ENCODE results near the gene CC2D1A. TPM values are rescaled to one million over a fixed set of nuclear protein-coding genes. Genes with fewer than 3 reads are reported as not detected.

CC2D1A gene
- total RNA-seq, 2 experiments from 2014 or later = 16.4 to 16.9 TPM

DNA sequence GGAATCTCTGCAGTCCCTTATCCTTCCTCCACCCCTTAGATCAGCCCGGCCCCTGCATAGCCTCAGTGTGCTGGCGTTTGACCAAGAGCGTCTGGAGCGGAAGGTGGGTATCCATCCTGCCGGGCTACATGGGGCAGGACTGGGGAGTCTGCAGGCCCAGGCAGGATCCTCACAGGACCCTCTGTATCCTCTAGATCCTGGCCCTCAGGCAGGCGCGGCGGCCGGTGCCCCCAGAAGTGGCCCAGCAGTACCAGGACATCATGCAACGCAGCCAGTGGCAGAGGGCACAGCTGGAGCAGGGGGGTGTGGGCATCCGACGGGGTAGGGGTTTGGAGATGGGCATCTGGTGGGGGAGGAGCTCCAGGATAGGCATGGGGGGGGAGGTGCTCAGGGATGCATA, 23.3 kb downstream of the CC2D1A start:
- H3K4me1 ChIP-seq (ENCODE audit: insufficient read depth, low read length) = peaks cover 9% of the 10 kb centered on the region
- peaks cover 25% of the 10 kb centered on the region for H3K36me3 ChIP-seq (ENCODE audit: insufficient read depth, low read length)
- H3K36me3 Mint-ChIP-seq (ENCODE audit: low read depth) = peaks cover 28% of the 10 kb centered on the region
- no peaks in the 10 kb centered on the region for H3K4me1 Mint-ChIP-seq (ENCODE audit: low read depth)
- H3K27ac ChIP-seq (ENCODE audit: low read depth in 1 of 2, low read length in 2 of 2) = no peak overlapping the region
- no peaks in the 10 kb centered on the region for H3K27me3 Mint-ChIP-seq
- intact Hi-C loops (cut with DNase I, micrococcal nuclease) = no loop called here
- ATAC-seq (ENCODE audit: poor library complexity) (no peak), DNase-seq (no peak)
- ChIA-PET POLR2A (no interaction called here), CTCF (no interaction called here)
- H3K9me3 Mint-ChIP-seq = no peaks in the 10 kb centered on the region
- no peak overlapping the region for H3K4me3 ChIP-seq (ENCODE audit: low read length)
- H3K9me3 ChIP-seq (ENCODE audit: control insufficient read depth in 1 of 2, insufficient read depth in 1 of 2, low read length in 2 of 2) = no peaks in the 10 kb centered on the region
- H3K4me3 Mint-ChIP-seq = no peak overlapping the region
- no peaks in the 10 kb centered on the region for H3K27me3 ChIP-seq (ENCODE audit: control insufficient read depth in 1 of 2, insufficient read depth in 2 of 2, low read length in 2 of 2)
- H3K27ac Mint-ChIP-seq = no peak overlapping the region
- TF ChIP-seq, protein P1, sequence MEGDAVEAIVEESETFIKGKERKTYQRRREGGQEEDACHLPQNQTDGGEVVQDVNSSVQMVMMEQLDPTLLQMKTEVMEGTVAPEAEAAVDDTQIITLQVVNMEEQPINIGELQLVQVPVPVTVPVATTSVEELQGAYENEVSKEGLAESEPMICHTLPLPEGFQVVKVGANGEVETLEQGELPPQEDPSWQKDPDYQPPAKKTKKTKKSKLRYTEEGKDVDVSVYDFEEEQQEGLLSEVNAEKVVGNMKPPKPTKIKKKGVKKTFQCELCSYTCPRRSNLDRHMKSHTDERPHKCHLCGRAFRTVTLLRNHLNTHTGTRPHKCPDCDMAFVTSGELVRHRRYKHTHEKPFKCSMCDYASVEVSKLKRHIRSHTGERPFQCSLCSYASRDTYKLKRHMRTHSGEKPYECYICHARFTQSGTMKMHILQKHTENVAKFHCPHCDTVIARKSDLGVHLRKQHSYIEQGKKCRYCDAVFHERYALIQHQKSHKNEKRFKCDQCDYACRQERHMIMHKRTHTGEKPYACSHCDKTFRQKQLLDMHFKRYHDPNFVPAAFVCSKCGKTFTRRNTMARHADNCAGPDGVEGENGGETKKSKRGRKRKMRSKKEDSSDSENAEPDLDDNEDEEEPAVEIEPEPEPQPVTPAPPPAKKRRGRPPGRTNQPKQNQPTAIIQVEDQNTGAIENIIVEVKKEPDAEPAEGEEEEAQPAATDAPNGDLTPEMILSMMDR (IDR thresholded peaks at IDR 0.05) = no peak

DNA sequence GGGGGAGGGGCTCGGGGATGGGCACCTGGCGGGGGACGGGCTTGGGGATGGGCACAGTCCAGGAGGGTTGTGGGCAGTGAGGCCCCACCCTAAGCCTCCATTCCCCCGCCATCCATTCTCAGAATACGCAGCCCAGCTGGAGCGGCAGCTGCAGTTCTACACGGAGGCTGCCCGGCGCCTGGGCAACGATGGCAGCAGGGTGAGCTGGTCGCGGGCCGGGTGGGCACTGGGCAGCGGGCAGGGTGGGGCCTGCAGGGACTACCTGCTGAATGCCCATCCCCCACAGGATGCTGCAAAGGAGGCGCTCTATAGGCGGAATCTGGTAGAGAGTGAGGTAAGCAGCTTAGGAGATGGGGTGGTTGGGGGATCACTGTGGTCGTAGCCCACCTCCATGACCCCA, 24.0 kb downstream of the CC2D1A start:
- Histone ChIP-seq H3K4me1 (ENCODE audit: insufficient read depth, low read length) (peaks cover 9% of the 10 kb centered on the region), H3K27me3 (ENCODE audit: control insufficient read depth in 1 of 2, insufficient read depth in 2 of 2, low read length in 2 of 2) (no peaks in the 10 kb centered on the region), H3K36me3 (ENCODE audit: insufficient read depth, low read length) (peaks cover 23% of the 10 kb centered on the region), H3K9me3 (ENCODE audit: control insufficient read depth in 1 of 2, insufficient read depth in 1 of 2, low read length in 2 of 2) (no peaks in the 10 kb centered on the region), H3K4me3 (ENCODE audit: low read length) (no peak overlapping the region), H3K27ac (ENCODE audit: low read depth in 1 of 2, low read length in 2 of 2) (no peak overlapping the region)
- POLR2A ChIA-PET = no interaction called here
- TF ChIP-seq, protein P1 (IDR thresholded peaks at IDR 0.05) = no peak
- CTCF ChIA-PET = no interaction called here
- intact Hi-C loops (cut with DNase I, micrococcal nuclease) = loop anchor here in 1 of 2 experiments (5.0 kb wide), 1 partner anchor 43 kb away; no protein-coding TSS in a partner anchor
- ATAC-seq (ENCODE audit: poor library complexity) = no peak
- no peak overlapping the region for H3K27ac Mint-ChIP-seq
- peaks cover 5% of the 10 kb centered on the region for H3K27me3 Mint-ChIP-seq
- peaks cover 23% of the 10 kb centered on the region for H3K36me3 Mint-ChIP-seq (ENCODE audit: low read depth)
- no peak for DNase-seq
- no peak overlapping the region for H3K4me3 Mint-ChIP-seq
- H3K4me1 Mint-ChIP-seq (ENCODE audit: low read depth) = no peaks in the 10 kb centered on the region
- no peaks in the 10 kb centered on the region for H3K9me3 Mint-ChIP-seq

DNA sequence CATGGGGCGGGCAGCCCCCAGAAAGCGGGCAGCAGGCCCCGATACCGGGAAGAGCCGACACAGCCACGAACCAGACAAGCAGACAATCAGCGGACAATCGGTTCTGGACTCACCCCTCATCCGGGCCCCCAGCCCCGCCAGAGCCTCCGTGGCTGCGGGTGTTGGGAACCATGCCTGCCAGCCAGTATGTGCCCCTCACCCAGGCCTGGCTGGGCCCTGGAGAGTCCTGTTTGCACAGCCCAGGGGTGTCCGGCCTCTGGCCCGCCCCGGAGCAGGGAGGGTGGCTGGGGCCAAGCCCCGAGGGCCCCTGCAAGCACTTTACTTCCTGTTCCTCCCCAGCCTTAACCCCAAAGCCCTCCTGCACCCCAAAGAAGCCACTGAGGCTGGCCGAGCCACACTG, 24.4 kb downstream of the CC2D1A start:
- ChIA-PET CTCF (no interaction called here), POLR2A (no interaction called here)
- H3K9me3 Mint-ChIP-seq = no peaks in the 10 kb centered on the region
- Histone ChIP-seq H3K9me3 (ENCODE audit: control insufficient read depth in 1 of 2, insufficient read depth in 1 of 2, low read length in 2 of 2) (no peaks in the 10 kb centered on the region), H3K27ac (ENCODE audit: low read depth in 1 of 2, low read length in 2 of 2) (no peak overlapping the region), H3K36me3 (ENCODE audit: insufficient read depth, low read length) (peaks cover 23% of the 10 kb centered on the region), H3K27me3 (ENCODE audit: control insufficient read depth in 1 of 2, insufficient read depth in 2 of 2, low read length in 2 of 2) (no peaks in the 10 kb centered on the region), H3K4me1 (ENCODE audit: insufficient read depth, low read length) (peaks cover 9% of the 10 kb centered on the region), H3K4me3 (ENCODE audit: low read length) (no peak overlapping the region)
- ATAC-seq (ENCODE audit: poor library complexity) (no peak), DNase-seq (no peak)
- TF ChIP-seq, protein P1 (IDR thresholded peaks at IDR 0.05) = no peak
- intact Hi-C loops (cut with DNase I, micrococcal nuclease) = loop anchor here in 1 of 2 experiments (5.0 kb wide), 1 partner anchor 43 kb away; no protein-coding TSS in a partner anchor
- no peak overlapping the region for H3K27ac Mint-ChIP-seq
- peaks cover 21% of the 10 kb centered on the region for H3K36me3 Mint-ChIP-seq (ENCODE audit: low read depth)
- H3K27me3 Mint-ChIP-seq = peaks cover 6% of the 10 kb centered on the region
- H3K4me1 Mint-ChIP-seq (ENCODE audit: low read depth) = no peaks in the 10 kb centered on the region
- H3K4me3 Mint-ChIP-seq = no peak overlapping the region
